Endothelial cell of umbilical vein (primary cell): ENCODE measurements around the gene CTU2. TPM values are rescaled to one million over a fixed set of nuclear protein-coding genes. Genes with fewer than 3 reads are reported as not detected.

Experiments used
- BruUV-seq: library from RNA; stranded (reverse); fragments of 400-500 nt; replicated peaks from 2 replicates; lab custom pipeline; 2021; lab: Mats Ljungman, UMichigan
- CTCF ChIA-PET: fragments of 300-600, 350-600 bp; sonication (Branson Sonifier 250); formaldehyde crosslinking; loops from one replicate; lab custom pipeline; 2021; ENCODE audit warnings: antibody characterized with exemption, inconsistent platforms; lab: Charles Lee
- POLR2A ChIA-PET: fragments of 300-600, 350-600 bp; sonication (Branson Sonifier 250); formaldehyde crosslinking; loops from one replicate; lab custom pipeline; 2021; ENCODE audit warnings: antibody characterized with exemption, inconsistent platforms; lab: Charles Lee
- DNase-seq: peaks from one replicate; pipeline ENCODE4 v3.0.0-alpha.2; 2011; ENCODE audit warnings: low read depth, low spot score
- FAIRE-seq: peaks from 2 replicates; lab custom pipeline; 2011; peaks lifted over from hg19 to GRCh38; lab: Jason Lieb, UNC
- H2AFZ ChIP-seq: 2 replicates; pipeline ENCODE4 v1.6.0; 2012; ENCODE audit warnings: low read depth, low read length, control low read depth, inconsistent platforms
- H3K27ac ChIP-seq: 2 replicates; pipeline ENCODE4 v1.5.1; 2011; ENCODE audit warnings: low read depth, mild to moderate bottlenecking, control low read depth, low read length, moderate library complexity; ENCODE audit not compliant: insufficient read depth
- H3K27me3 ChIP-seq, 2 experiments: 2 replicates each; pipeline versions ENCODE4 v1.6.0 to v1.6.1; 2011; ENCODE audit warnings: low read length in 2 of 2, mixed read lengths in 1 of 2; ENCODE audit not compliant: control insufficient read depth in 2 of 2, insufficient read depth in 2 of 2
- H3K36me3 ChIP-seq, 2 experiments: 2 replicates in 1 of 2; 3 replicates in 1 of 2; pipeline ENCODE4 v1.5.1; 2011; ENCODE audit warnings: low read length in 2 of 2, mild to moderate bottlenecking in 1 of 2, moderate library complexity in 1 of 2; ENCODE audit not compliant: control insufficient read depth in 2 of 2, insufficient read depth in 2 of 2; ENCODE audit errors: extremely low read depth in 1 of 2
- H3K4me1 ChIP-seq: 3 replicates; pipeline ENCODE4 v1.5.1; 2011; ENCODE audit warnings: mild to moderate bottlenecking, low read length; ENCODE audit not compliant: control insufficient read depth, insufficient read depth; ENCODE audit errors: extremely low read depth
- H3K4me2 ChIP-seq: 2 replicates; pipeline ENCODE4 v1.6.1; 2011; ENCODE audit warnings: low read length, control low read depth, mixed read lengths; ENCODE audit not compliant: insufficient read depth
- H3K4me3 ChIP-seq, 3 experiments: fragments of 200-600 bp in 1 of 3; sonication (generic), shearing (Covaris generic) in 1 of 3; replicated peaks in 1 of 3; 2 replicates each; pipeline ENCODE4 v1.5.1; 2011 to 2016; ENCODE audit warnings: control low read depth in 3 of 3, low read length in 3 of 3, mild to moderate bottlenecking in 2 of 3, inconsistent platforms in 1 of 3, low read depth in 1 of 3, moderate library complexity in 1 of 3; ENCODE audit not compliant: insufficient read depth in 1 of 3
- H3K79me2 ChIP-seq: 2 replicates; pipeline ENCODE4 v1.6.0; 2012; ENCODE audit warnings: low read length, inconsistent platforms; ENCODE audit not compliant: control insufficient read depth, insufficient read depth
- H3K9ac ChIP-seq: replicated peaks from 2 replicates; pipeline ENCODE3; 2011; ENCODE audit warnings: low read length, control low read depth; ENCODE audit not compliant: insufficient read depth; ENCODE audit errors: extremely low read depth
- H3K9me1 ChIP-seq: replicated peaks from 3 replicates; pipeline ENCODE4 v1.6.0; 2011; ENCODE audit warnings: mild to moderate bottlenecking, low read length; ENCODE audit not compliant: control insufficient read depth, insufficient read depth; ENCODE audit errors: extremely low read depth
- H3K9me3 ChIP-seq: replicated peaks from 2 replicates; pipeline ENCODE4 v1.5.1; 2012; ENCODE audit warnings: low read length, inconsistent platforms; ENCODE audit not compliant: control insufficient read depth, insufficient read depth
- H4K20me1 ChIP-seq: replicated peaks from 2 replicates; pipeline ENCODE3; 2011; ENCODE audit warnings: mild to moderate bottlenecking, low read length; ENCODE audit not compliant: control insufficient read depth, insufficient read depth; ENCODE audit errors: extremely low read depth
- CTCF ChIP-seq, 2 donors: IDR thresholded peaks; 1 replicate in 1 of 2; 2 replicates in 1 of 2; pipeline ENCODE4 v1.5.1; 2011; ENCODE audit warnings: low read length in 2 of 2, mild to moderate bottlenecking in 2 of 2, moderate library complexity in 2 of 2, control low read depth in 1 of 2, inconsistent platforms in 1 of 2, low read depth in 1 of 2; ENCODE audit not compliant: insufficient read depth in 1 of 2; ENCODE audit errors: extremely low read depth in 1 of 2
- EZH2 ChIP-seq: IDR thresholded peaks from 2 replicates; pipeline ENCODE4 v1.6.1; 2012; ENCODE audit warnings: borderline replicate concordance, low read depth, mild to moderate bottlenecking, moderate library complexity, low read length, inconsistent platforms; ENCODE audit not compliant: severe bottlenecking
- FOS ChIP-seq: IDR thresholded peaks from 2 replicates; pipeline ENCODE4 v1.6.1; 2011; ENCODE audit warnings: mild to moderate bottlenecking, low read length, moderate library complexity, borderline replicate concordance; ENCODE audit not compliant: insufficient read depth
- GATA2 ChIP-seq: IDR thresholded peaks from 2 replicates; pipeline ENCODE4 v1.7.0; 2011; ENCODE audit warnings: low read depth, mild to moderate bottlenecking, moderate library complexity, mixed read lengths, low read length; ENCODE audit not compliant: insufficient read length, insufficient read depth
- JUN ChIP-seq: IDR thresholded peaks from 2 replicates; pipeline ENCODE4 v1.6.1; 2011; ENCODE audit warnings: borderline replicate concordance, low read depth; ENCODE audit not compliant: insufficient read length, insufficient read depth
- MAX ChIP-seq: IDR thresholded peaks from 2 replicates; pipeline ENCODE4 v1.6.1; 2011; ENCODE audit not compliant: insufficient read depth, insufficient read length
- MYC ChIP-seq: IDR thresholded peaks from one replicate; pipeline ENCODE4 v1.6.1; 2011; ENCODE audit warnings: mild to moderate bottlenecking, low read depth, low read length
- POLR2A ChIP-seq: IDR thresholded peaks from 2 replicates; pipeline ENCODE4 v1.6.1; 2012; ENCODE audit warnings: low read depth, mild to moderate bottlenecking, control low read depth, low read length
- POLR2AphosphoS5 ChIP-seq: IDR thresholded peaks from 2 replicates; pipeline ENCODE4 v1.6.1; 2012; ENCODE audit warnings: low read depth, mild to moderate bottlenecking, control low read depth, low read length, moderate library complexity; ENCODE audit not compliant: insufficient read depth
- dilution Hi-C: fragments of 300-500 bp; cut with MboI; formaldehyde crosslinking; loops from one replicate; pipeline ENCODE4 v1.15.0; 2019; ENCODE audit warnings: low sequenced_read_pairs; ENCODE audit not compliant: extremely low pct_ligation_motif_present
- intact Hi-C: fragments of 100-400 bp; cut with micrococcal nuclease; formaldehyde crosslinking; loops from one replicate; pipeline ENCODE4 v1.10.0; 2022
- polyA plus RNA-seq, 4 experiments: library from polyadenylated mRNA; depleted of rRNA in 3 of 4; stranded (reverse) in 3 of 4; unstranded in 1 of 4; fragments of >200 nt; gene quantifications; 2 replicates each; pipeline versions ENCODE4 v1.2.1 to v1.2.3, GENCODE V29; 2011 to 2012; ENCODE audit warnings: missing spikeins in 1 of 4
- total RNA-seq: library from RNA; stranded (reverse); gene quantifications from 2 replicates; pipeline ENCODE4 v1.2.3, GENCODE V29; 2021

The CTU2 gene
- total and polyA plus RNA-seq, 2 donors (not counting 3 experiments of a cell fraction or from before 2014, with no cell fraction given): 26.1 to 33.7 TPM

DNA sequence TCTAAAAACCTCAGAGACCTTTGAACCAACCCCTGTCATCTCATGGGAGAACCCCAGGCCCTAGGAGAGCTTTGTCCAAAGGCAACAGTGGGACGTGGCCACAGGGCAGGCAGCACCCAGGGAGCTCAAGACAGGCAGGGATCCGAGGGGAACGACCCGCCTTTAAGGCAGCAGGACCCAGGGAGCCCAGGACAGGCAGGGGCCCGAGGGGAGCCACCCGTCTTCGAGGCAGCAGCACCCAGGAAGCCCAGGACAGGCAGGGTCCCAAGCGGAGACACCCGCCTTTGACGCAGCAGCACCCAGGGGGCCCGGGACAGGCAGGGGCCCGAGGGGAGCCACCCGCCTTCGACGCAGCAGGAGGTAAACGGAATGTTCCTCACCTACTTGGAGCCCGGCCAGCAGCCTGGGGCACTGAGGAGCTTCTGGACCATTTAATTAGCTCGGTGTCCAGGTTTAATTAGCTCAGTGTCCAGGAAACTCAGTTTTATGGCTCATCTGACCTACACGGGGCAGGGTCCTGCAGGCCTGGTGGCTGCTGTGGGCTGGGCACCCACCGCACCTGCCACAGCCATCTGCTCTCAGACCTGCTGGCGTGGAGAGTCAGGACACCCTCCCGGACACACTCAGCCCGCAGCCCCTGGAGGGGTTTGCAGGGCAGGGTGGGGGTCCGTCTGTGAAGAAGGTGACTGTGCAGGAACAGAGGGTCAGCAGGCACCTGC, 54.3 kb downstream of the CTU2 start:
- Histone ChIP-seq H3K27ac (no peak overlapping the region), H3K27me3 (no peaks in the 10 kb centered on the region), H3K9me1 (no peaks in the 10 kb centered on the region), H3K4me1 (peaks cover 7% of the 10 kb centered on the region), H3K4me3 (no peak overlapping the region), H2AFZ (no peak overlapping the region), H3K9me3 (no peaks in the 10 kb centered on the region), H3K36me3 (peaks cover 0 to 15% of the 10 kb centered on the region in 2 experiments), H3K4me2 (no peak overlapping the region), H3K9ac (no peak overlapping the region), H3K79me2 (peaks cover 89% of the 10 kb centered on the region), H4K20me1 (no peaks in the 10 kb centered on the region)
- POLR2A ChIA-PET: no interaction called here
- dilution Hi-C loops: no loop called here
- CTCF ChIA-PET: interaction anchor here (1.3 to 3.6 kb wide), 4 partner anchors 9 to 24 kb away, joined by 3 to 15 read pairs (median 8); partner anchors contain the start of gene PIEZO1
- no peak for DNase-seq
- intact Hi-C loops: no loop called here
- TF ChIP-seq POLR2A: no peak
- no peak for TF ChIP-seq GATA2
- no peak for TF ChIP-seq JUN
- no peak for TF ChIP-seq EZH2
- TF ChIP-seq POLR2AphosphoS5: no peak
- no peak for TF ChIP-seq MAX
- TF ChIP-seq MYC: no peak
- no peak for TF ChIP-seq CTCF (IDR thresholded peaks at IDR 0.05; ENCODE audit: extremely low read depth in 1 of 2, insufficient read depth in 1 of 2, low read depth in 1 of 2, low read length in 2 of 2)
- no peak for TF ChIP-seq FOS
- BruUV-seq: no TSS peak
- FAIRE-seq: no peak
